NCI-H2107 (cell line): Measurements from ENCODE around the gene MAPRE3.

ENCODE experiments used
- DNase-seq: peaks from one replicate; lab custom pipeline; 2025; lab: John Stamatoyannopoulos, UW

Gene MAPRE3

DNA sequence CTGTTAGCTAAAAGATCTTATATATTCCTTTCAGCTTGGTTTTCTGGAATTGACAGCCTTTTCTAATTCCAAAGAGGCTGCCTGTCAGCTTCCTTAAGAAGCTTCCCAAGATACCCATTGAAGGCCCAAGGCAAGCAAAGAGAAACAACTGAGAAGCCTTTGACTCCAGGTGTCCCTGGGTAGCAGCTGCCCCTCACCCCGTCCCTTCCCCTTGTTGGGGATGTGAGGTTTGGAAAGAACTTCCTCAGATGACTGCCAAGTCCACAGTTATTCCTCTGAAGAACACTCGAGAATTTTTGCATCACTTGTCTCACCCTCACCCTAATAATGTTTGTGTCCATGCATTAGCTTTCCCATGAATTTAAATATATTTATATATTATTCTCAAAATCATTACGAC is 13.3 kb downstream of the MAPRE3 start:
- no peak for DNase-seq

- no peak for DNase-seq
Measured at GRCh38 chr2:26985807-26986206, 15.4 kb downstream of the MAPRE3 start.

GRCh38 chr2:26986576-26986975 is 16.1 kb downstream of the MAPRE3 start:
- DNase-seq: no peak

DNA sequence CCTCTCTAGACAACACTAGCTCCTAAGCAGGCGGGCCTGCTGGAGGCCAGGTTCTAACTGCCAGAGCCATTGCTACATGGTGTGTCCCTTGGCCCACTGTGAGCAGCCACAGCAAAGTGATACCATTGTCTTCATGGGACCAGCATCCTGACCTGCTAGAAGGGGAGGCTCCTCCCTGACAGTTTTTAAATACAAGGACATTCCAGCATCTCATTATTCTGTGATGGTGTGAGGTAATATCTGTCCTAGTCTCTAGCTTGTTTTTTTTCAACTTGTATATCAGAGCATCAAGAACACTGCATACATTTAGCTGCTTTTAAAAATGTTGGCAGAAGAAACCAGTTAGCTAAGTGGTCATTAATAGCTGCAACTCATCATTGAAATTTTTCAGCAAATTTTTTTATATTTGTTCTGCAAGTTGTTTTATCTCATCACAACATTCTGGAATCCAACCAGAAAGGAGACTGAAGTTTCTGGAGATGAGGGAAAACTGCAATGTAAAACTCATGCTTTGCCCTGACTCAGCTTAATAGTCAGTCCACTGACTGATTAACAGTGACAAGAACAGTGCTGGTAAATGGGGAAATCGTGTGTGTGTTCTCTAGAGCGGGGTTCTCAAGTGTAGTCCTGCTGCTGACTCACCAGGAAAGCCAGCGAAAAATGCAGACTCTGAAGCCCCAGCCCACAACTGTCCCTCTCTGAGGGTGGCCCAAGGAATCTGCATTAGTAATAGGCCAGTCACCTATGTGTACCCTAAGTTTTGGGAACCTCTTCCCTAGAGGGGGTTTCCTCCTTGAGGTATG is 17.8 kb downstream of the MAPRE3 start:
- no peak for DNase-seq

DNA sequence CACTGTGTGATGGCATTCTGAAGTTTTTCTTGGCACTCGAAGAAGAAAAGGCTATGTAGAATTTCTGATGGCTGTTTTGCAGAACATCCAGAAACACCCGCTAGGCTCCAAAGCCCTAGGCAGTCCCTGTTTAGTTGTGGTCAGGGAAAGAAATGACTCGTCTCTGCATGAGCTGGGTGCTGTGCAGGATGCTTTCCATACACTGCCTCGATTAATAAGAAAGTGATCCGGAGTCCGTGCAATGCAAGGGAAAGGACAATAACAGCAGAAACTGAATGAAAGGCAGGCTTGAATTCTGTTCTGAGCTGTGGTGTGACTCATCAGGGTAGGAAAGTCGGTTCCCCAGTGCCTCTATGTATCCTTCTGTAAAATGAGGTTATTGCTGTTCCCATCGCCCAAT is 18.7 kb downstream of the MAPRE3 start:
- no peak for DNase-seq

DNA sequence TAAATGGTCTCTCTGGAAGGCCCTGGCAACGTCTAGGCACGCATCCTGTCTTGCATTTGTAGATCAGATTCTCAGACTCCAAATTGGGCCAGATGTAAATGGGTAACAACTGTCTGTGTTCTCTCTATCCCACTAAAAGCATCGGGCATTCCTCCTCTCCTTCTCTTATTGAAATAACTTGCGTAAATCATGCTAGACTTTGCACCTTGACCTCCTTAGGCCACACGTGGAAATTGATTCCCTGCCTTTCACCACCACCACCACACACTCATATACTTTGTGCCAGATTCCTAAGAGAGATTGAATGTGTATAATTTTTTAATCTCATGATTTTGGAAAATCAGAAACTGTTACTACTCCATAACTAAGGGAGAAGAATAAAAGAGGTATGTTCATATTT is 21.3 kb downstream of the MAPRE3 start:
- DNase-seq: no peak

GRCh38 chr2:26993768-26994167 is 23.3 kb downstream of the MAPRE3 start:
- no peak for DNase-seq

GRCh38 chr2:26994983-26995382 is 24.5 kb downstream of the MAPRE3 start:
- no peak for DNase-seq

DNA sequence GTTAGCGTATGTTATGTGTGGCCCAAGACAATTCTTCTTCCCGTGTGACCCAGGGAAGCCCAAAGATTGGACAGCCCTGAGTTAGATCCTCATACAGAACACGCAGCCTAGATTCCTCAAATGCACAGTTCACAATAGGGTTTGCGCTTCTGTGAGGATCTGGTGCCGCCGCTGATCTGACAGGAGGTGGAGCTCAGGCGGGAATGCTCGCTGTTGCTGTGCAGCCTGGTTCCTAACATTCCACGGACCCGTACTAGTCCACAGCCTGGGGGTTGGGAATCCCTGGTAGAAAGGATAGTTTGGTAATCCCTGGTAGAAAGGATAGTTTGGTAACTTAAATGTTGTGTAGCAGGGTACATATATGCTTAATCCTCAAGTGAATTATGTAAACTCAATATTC is 27.0 kb downstream of the MAPRE3 start:
- DNase-seq: no peak

- DNase-seq: no peak
Measured at GRCh38 chr2:26998323-26998722, 27.9 kb downstream of the MAPRE3 start.

- DNase-seq: no peak
Measured at GRCh38 chr2:27000228-27000627, 29.8 kb downstream of the MAPRE3 start.

GRCh38 chr2:27000995-27001394 is 30.6 kb downstream of the MAPRE3 start:
- no peak for DNase-seq

GRCh38 chr2:27001950-27002349 is 31.5 kb downstream of the MAPRE3 start:
- no peak for DNase-seq

DNA sequence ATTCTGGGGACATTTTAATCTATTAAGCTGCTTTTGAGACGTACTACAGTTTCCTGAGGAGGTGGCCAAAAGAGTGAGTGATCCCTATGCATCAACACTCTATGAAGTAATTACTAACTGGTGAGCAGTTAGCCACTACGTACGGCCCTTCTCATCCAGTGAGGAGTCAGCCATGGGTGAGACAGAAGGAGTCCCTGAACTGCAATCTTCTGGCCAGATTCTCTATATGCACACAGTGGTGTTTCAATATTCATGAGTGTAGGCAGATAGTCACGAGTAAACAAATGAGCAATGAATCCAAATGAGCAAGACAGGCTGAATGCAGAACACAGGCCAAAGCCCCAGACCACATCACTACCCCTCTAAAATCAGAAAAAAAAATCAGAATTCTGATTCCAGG is 32.6 kb downstream of the MAPRE3 start:
- DNase-seq: no peak

DNA sequence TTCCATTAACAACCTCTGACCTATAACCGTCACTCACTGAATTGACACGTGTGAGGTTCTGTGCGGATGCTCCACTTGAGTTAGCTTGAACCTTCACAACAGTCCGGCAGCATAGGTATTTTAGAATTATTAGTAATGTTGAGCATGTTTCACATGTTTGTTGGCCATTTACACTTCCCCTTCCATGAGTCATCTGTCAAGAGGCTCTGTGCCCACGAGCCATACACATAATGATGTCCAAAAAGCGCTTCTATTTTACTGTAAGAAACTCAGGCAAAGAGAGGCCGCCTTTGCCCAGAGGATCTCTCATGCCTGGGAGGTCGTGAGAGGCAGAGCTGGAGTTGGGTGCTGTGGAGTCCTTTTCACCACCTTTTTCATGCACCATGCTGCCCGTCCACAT is 33.4 kb downstream of the MAPRE3 start:
- no peak for DNase-seq

DNA sequence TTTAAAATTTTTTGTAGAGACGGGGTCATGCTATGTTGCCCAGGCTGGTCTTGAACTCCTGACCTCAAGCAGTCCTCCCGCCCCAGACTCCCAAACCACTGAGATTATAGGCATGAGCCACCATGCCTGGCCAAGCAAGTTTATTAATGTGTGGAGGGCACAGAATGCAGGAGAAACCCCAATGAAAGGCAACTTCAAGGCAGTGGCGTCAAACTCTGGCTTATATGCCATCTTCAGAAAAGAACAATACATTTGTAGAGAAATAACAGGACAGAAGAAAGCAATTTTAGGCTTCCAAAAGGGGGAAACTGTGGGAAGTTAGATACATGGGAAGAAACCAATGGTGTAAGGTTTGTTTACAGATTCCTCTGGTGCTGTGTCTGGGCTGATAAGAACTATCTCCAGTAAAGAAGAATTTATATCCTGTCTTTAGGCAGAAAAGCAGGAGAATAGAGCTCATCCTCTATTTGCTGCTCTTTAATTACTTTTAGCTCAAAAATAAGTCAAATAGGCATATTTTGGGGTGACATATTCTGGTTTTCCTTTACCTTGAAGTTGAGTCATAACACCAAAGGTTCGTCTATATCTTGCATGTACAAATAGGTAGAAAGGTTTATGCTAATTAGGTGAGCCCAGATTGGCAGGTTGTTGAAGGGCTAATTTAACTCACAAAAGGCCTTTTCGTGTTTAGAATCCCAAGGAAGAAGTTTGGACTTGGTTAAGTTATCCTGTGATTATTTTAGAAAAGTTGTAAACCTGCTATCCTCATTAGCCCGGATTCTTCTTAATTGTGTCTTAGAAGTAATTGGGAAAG is 36.4 kb downstream of the MAPRE3 start:
- no peak for DNase-seq

DNA sequence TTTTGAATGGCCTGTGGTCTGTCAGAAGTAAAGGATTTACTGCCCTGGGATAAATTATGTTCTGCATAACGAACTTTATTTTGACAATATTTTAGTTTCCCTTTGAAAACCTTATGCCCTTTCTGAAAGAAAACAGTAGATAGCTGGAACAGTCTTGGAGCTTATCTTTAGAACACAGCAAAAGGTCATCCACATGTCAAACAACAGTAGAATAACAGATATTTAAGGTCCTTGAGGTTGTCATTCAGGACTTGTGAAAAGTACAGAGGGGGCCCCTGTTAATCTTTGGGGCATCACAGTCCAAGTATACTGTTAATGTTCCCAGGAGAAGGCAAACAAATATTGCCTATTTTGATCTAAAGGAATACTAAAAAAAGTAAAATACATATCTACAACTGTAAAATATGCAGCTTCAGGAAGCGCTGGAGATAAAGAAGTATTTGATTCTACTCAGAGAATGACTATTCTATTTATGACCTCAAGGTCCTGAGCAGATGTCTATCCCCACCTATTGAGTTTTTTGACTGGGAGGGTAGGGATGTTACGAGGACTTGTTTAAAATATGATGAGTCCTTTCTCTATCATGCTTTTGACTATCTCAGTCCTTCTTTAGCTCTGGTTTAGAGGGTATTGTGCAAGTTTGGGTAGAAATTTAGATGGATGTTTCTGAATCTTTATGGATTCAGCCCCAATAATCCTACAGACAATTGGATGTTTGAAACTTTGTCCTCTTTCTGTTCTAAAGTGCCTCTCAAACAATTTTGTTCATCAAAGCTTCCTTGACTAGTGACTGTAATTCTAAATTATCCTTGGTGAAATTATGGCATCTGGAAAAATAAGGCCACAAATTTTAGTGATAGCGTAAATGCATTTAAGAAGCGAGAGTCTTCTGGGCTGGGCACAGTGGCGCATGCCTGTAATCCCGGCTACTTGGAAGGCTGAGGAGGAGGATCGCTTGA is 37.3 kb downstream of the MAPRE3 start:
- no peak for DNase-seq

GRCh38 chr2:27008678-27009077 is 38.2 kb downstream of the MAPRE3 start:
- DNase-seq: no peak

DNA sequence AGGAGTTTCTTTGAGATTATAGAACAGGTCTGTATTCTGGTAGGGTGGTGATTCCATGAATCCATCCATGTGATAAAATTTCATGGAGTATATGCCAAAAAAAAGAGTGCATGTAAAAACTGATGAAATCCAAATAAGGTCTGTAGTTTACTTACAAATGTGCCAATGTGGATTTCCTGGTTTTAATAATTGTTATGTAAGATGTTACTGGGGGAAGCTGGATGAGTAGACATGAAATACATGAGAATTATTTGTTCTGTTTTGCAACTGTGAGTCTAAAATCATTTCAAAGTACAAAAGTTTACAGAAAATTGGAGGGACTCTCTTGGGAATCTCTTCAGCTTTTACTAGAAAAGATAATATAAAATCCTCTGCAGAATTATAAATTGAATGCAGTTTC is 38.6 kb downstream of the MAPRE3 start:
- DNase-seq: no peak

DNA sequence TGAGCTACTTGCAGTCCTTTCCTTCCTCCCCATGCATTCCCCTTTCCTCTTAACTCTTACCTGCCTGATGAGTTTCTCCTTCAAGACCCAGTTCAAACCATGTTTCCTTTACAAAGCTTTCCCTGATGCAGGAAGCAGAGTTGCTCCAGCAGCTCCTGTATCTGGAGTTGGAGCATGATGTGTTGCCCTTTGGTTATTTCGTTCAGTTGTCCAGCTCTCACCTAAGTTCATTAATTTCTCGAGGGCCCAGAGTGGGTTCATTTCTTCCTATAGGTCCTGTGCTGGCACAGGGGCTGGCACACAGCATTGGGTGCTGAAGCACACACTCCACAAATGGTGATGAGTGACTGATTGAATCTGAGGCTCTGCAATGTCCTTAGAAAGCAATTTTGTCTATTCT is 39.3 kb downstream of the MAPRE3 start:
- DNase-seq: no peak

GRCh38 chr2:27010139-27010538 is 39.7 kb downstream of the MAPRE3 start:
- DNase-seq: no peak

DNA sequence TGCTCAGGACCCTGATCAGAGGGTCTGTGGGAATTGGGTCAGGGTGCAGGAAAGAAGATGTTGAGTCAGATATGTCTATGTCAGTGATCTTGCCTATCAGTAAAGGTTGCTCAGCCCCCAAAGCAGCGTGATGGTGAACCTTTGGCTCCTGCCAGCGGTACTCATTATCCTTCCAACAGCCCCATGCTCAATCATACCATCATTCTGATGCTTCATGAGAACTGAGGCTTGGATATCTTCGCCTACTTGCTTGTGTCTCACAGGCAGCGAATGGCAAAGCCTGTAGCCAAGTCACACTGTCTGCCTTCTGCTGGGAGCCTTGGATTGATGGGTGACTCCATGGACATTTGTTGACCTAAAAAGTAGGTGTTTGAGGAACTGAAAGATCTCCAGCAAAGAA is 43.3 kb downstream of the MAPRE3 start:
- DNase-seq: no peak
